Stimulated activated CD4-positive, alpha-beta T cell treated with anti-CD3 and anti-CD28 coated beads, Interleukin-1b, Interleukin-23, amount 100 ng/mL, for 4 hours (primary cell): Measurements from ENCODE around the gene ANKZF1.

Experiments
- DNase-seq, 2 donors: peaks; one replicate each; pipeline ENCODE4 v3.0.0-alpha.2; 2020; ENCODE audit warnings: low read depth in 2 of 2

Gene ANKZF1

GRCh38 chr2:219223831-219224610, 5.6 kb upstream of the ANKZF1 start:
- DNase-seq: no peak

DNA sequence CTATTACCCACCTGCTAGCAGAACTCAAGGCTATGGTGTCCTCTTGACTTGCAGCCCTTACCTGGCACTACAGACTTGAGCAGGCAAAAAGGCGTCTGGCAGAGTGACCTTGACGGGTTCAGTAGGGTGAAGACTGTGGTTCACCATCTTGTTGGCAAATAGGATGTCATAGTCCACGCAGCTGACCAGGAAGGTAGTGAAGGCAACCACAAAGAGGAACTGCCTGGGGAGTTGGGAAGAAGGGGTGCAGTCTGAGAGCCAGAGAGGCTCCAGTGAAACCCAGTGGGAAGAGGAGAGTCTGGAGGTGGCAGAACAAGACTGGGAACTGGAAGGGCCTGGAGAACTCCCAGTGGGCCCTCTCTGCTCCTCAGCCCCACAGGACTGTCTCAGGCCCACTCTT, 4.3 kb upstream of the ANKZF1 start:
- no peak for DNase-seq

DNA sequence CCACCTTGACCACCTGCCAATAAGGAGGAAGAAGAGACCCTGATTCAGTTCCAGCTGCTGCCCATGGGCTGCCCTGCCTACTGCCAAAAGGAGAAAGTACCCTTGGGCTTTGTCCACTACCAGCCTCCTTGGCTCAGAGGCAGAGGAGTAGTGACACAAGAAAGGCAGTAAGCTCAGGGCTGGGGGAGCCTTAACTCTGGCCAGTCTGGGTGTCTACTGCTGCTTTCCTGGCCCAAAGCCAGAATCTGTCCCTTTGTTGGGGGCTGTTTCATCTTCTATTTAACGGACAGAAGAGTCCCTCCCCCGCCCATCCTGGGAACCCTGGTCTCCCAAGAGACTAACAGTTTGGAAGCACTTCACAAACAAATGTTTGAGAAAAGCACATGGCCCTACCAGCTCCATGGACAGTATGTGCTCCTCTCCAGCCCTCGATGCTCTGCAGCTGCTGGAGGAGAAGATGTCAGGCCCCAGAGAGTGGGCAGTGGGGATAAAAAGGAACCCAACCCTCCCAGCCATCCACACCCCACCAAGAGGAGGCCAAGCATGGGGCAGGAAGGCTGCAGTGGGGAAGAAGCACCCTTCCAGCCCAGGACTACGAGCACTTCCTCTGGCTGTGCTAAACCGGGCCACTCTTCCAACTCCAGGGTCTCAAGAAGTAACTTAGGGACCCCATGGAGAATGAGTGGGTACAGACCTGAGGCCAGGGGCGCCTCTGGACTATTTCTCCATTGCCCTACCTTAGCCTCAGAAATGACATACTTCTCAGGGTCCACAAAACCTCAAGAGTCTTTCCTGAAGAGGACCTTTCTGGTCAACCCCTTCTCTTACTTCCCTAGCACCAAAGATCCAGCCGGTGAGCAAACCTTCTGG, 1.3 kb upstream of the ANKZF1 start:
- DNase-seq: no peak

DNA sequence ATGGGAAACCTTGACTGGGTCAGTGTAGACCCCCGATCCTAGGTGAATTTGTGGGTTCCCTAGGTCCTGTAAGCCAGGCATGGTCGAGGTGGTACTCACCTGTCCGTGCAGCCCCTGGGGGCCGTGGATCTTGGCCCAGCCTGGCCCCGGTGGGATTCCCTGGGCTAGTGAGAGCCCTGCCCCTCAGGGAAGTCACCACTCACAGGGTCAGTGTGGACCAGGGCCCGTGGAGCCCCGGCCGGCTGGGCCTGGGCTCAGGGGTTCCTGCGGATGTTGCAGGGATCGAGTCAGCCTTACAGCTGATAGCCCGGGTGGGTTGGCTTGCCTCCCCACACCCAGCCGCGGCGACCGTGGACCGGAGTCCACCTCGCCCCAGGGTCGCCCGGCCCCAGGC, 698 bp upstream of the ANKZF1 start:
- DNase-seq: no peak

- DNase-seq: peak in 1 of 2 donors; percentile 30
These were observed 494 bp downstream of the ANKZF1 start for GRCh38 chr2:219230059-219230540.

- DNase-seq: no peak
These were observed 4.7 kb downstream of the ANKZF1 start for GRCh38 chr2:219234331-219234730.

DNA sequence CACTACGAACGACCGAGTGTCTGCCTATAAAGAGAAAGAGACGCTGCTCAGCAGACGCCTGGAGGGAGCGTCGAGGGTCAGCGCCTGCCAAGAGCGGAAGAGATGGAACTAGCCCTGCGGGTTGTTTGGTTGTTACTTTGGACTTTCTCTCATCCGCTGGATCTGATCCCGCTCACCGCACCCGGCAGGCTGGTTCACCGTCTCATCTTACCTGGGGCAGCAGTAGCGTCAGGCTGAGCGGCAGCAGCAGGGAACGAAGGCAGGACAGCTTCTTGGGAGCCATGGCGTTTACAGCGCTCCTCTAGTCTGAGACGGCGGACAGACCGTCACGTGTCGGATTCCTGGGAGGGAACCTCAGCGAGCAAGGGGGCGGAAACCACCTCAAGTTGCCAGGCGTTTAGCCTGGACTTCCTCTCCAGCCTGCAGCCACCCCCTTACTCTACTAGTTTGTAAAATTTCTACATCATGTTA, 13.7 kb downstream of the ANKZF1 start:
- DNase-seq: no peak

DNA sequence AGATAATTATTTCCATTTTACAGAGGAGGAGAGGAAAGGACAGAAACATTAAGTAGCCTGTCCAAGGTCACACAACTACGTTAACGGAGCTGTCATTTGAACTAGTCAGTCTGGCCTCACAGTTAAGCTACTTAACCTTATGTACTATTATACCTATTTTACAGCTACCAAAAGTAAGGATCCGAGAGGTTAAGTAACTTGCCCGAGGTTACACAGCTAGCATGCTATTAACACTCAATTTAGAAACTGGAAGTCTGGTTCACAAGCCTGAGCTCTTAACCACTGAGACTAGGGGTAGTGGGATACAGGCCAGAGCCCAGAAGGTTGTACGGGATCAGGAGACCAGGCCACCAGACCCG, 15.2 kb downstream of the ANKZF1 start:
- DNase-seq: no peak

DNA sequence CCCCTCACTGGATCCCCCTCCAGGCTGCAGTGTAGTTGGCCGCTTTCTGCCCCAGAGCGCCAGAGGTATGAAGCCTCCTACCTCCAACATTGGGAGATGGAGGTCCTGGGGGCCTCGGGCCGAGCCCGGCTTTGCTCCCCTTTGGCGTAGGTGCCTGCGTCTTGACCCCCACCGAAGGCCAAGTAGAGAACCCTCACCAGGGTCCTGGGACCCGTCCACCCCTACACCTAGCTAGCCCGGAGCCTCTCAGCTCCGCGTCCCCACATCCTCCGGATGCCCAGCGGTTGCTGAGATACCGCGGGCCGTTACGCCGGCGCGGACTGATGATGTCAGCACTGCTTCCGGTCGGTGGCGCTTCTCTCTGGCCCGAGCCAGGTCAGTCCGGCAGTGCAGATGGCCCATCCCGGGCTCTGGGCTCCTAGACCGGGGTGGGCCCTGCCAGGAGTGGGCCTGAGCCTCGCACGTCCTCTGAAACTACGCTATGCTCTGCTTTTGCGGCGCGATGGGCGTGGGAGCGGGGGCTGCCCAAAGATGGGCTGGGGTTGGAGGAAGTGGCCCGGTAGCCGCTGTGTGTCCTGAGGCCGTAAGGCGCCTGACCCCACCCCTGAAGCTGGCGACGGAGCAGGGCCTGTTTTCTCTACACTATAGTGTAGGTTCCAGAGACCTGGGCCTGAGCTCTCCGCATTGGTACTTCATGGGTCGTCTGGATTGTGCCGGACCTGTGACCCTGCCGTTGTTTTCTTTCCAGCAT, 15.7 kb downstream of the ANKZF1 start, which contains the start of the genes GLB1L and STK16:
Gene GLB1L, minus strand, starts transcription at position 297 of the 751 bp plus-strand sequence. CDS start 1,871 bp downstream, outside the sequence.
Gene STK16, plus strand, starts transcription at position 332 of the 751 bp plus-strand sequence. CDS start 521 bp downstream, outside the sequence.
- DNase-seq: peak; percentile 78 to 86

DNA sequence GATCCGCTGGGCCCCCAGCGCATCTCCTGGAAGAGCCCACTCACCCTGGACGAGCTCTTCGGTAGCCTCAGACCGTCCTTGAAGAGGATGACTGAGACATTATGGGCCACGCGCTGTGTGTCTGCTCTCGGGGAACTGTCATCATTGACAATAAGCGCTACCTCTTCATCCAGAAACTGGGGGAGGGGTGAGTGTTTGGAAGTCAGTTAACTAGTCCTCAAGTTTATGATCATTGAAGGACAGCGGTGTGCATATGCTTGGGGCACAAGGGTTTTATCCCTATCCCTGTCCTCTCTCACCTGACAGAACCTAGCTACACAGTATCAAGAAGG, 16.3 kb downstream of the ANKZF1 start:
- no peak for DNase-seq

DNA sequence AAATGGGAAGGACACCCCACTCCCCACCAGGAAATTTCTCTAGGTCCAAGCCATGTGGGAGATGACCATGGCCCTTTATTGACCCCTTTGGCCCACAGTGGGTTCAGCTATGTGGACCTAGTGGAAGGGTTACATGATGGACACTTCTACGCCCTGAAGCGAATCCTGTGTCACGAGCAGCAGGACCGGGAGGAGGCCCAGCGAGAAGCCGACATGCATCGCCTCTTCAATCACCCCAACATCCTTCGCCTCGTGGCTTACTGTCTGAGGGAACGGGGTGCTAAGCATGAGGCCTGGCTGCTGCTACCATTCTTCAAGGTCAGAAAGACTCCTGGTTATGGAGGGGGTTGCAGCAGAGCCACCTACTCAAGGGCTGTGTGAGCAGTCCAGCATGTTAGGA, 17.0 kb downstream of the ANKZF1 start:
- no peak for DNase-seq

- DNase-seq: peak; percentile 33 to 57
These were observed 18.4 kb downstream of the ANKZF1 start for GRCh38 chr2:219247678-219248642.

GRCh38 chr2:219248845-219249202, 19.2 kb downstream of the ANKZF1 start:
- DNase-seq: no peak

GRCh38 chr2:219249203-219249980, 19.8 kb downstream of the ANKZF1 start:
- DNase-seq: peak in 1 of 2 donors; percentile 8

DNA sequence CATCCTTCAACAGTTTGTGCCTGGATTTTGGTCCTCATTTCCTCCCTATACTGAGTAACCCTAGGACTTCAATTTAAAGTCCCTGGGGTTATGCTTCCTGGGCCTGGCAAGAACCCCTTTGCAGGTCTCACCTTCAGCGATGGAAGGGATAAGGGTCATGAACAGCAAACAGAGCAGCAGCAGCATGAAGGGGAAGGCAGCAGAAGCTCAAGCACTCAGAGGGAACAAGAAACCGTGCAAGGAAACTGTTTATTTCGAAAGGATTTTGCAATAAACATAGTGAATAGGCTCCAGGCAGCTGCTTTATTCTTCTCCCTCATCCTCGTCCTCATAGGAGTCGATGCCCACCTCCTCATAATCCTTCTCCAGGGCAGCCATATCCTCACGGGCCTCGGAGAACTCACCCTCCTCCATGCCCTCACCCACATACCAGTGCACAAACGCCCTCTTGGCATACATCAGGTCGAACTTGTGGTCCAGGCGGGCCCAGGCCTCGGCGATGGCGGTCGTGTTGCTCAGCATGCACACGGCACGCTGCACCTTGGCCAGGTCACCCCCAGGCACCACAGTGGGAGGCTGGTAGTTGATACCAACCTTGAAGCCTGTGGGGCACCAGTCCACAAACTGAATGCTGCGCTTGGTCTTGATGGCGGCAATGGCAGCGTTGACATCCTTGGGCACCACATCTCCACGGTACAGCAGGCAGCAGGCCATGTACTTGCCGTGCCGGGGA, 20.6 kb downstream of the ANKZF1 start:
- no peak for DNase-seq

DNA sequence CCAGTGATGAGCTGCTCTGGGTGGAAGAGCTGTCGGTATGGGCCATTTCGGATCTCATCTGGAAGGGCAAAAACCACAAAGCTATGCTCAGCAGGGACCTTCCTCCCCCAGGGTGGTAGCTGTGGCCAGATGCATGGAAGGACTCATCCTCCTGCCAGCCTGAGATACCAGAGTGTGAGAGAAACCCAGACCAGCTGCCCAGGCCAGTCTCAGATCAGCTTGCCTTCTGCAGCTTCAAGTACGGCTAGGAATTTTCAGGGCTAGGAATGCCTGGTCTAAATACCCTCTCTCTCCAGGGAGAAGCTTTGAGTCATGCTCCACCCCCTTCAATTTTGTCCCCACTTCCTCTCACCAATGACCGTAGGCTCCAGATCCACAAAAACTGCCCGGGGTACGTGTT, 22.1 kb downstream of the ANKZF1 start:
- DNase-seq: no peak

GRCh38 chr2:219252084-219252483, 22.5 kb downstream of the ANKZF1 start:
- no peak for DNase-seq

GRCh38 chr2:219252570-219252899, 22.9 kb downstream of the ANKZF1 start:
- DNase-seq: peak in 1 of 2 donors; percentile 33
